Measurements from ENCODE around the gene OR13F1.

Gene OR13F1

GRCh38 chr9:104527109-104527508 lies 23.0 kb downstream of the OR13F1 start, which contains the start of gene OR13C4:
TSS of gene OR13C4 (minus strand) at chr9:104527209. CDS start at chr9:104527209, 0 bp downstream.
- no peaks in the 10 kb centered on the region for H3K36me3 ChIP-seq (ENCODE audit: control insufficient read depth, insufficient read depth, low read length)
- no peaks in the 10 kb centered on the region for H3K4me1 ChIP-seq (ENCODE audit: control insufficient read depth, insufficient read depth, low read length)
- H3K27me3 ChIP-seq (ENCODE audit: control insufficient read depth, insufficient read depth, low read length): no peaks in the 10 kb centered on the region
- no peaks in the 10 kb centered on the region for H3K9me3 ChIP-seq (ENCODE audit: control insufficient read depth, insufficient read depth, low read length)
- DNase-seq (ENCODE audit: low read depth, low spot score): no peak
- H3K27ac ChIP-seq (ENCODE audit: low read length): no peak within 1 kb of the TSS
- no peak within 1 kb of the TSS for H3K4me3 ChIP-seq (ENCODE audit: low read length)

GRCh38 chr9:104536756-104537155 lies 32.7 kb downstream of the OR13F1 start, which contains the start of gene OR13C3:
TSS of gene OR13C3 (minus strand) at chr9:104536856. CDS start at chr9:104536723, 133 bp downstream.
- Histone ChIP-seq H3K9me3 (ENCODE audit: control insufficient read depth, insufficient read depth, low read length) (no peaks in the 10 kb centered on the region), H3K27me3 (ENCODE audit: control insufficient read depth, insufficient read depth, low read length) (no peaks in the 10 kb centered on the region), H3K27ac (ENCODE audit: low read length) (no peak within 1 kb of the TSS), H3K4me1 (ENCODE audit: control insufficient read depth, insufficient read depth, low read length) (peaks cover 1% of the 10 kb centered on the region; the same call in 1 of the 2 replicates), H3K4me3 (ENCODE audit: low read length) (no peak within 1 kb of the TSS), H3K36me3 (ENCODE audit: control insufficient read depth, insufficient read depth, low read length) (no peaks in the 10 kb centered on the region)
- no CpG with 5 or more reads among the region's 5 CpGs for WGBS (ENCODE audit: insufficient coverage, insufficient read length)
- no peak for DNase-seq (ENCODE audit: low read depth, low spot score)

DNA sequence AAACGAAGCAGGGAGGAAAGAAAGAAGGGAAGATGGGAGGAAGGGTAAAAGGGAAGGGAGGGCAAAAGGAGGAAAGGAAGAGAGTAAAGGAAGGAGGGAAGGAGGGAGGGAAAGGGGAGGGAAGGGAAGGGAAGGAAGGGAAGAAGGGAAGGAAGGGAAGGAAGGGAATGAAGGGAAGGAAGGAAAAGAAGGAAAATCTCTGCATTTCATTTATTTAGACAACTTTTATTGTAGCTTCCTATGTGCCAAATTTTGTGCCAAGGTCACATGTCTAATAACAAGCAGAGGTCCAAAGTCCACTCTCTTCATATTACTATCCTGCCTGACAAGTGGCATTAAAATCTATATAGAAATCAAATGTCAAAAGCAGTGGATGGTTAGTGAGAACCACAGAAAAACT lies 35.2 kb downstream of the OR13F1 start:
- no peak for DNase-seq (ENCODE audit: low read depth, low spot score)
- Histone ChIP-seq H3K9me3 (ENCODE audit: control insufficient read depth, insufficient read depth, low read length) (no peaks in the 10 kb centered on the region), H3K36me3 (ENCODE audit: control insufficient read depth, insufficient read depth, low read length) (no peaks in the 10 kb centered on the region), H3K4me3 (ENCODE audit: low read length) (no peak overlapping the region), H3K27me3 (ENCODE audit: control insufficient read depth, insufficient read depth, low read length) (no peaks in the 10 kb centered on the region), H3K4me1 (ENCODE audit: control insufficient read depth, insufficient read depth, low read length) (no peaks in the 10 kb centered on the region), H3K27ac (ENCODE audit: low read length) (no peak overlapping the region)
- WGBS (ENCODE audit: insufficient coverage, insufficient read length): no CpG with 5 or more reads among the region's 1 CpG

GRCh38 chr9:104544644-104545043 lies 40.6 kb downstream of the OR13F1 start:
- no peaks in the 10 kb centered on the region for H3K27me3 ChIP-seq (ENCODE audit: control insufficient read depth, insufficient read depth, low read length)
- no peaks in the 10 kb centered on the region for H3K9me3 ChIP-seq (ENCODE audit: control insufficient read depth, insufficient read depth, low read length)
- no peak for DNase-seq (ENCODE audit: low read depth, low spot score)
- no peak overlapping the region for H3K4me3 ChIP-seq (ENCODE audit: low read length)
- WGBS (ENCODE audit: insufficient coverage, insufficient read length): no CpG with 5 or more reads among the region's 4 CpGs
- no peak overlapping the region for H3K27ac ChIP-seq (ENCODE audit: low read length)
- H3K36me3 ChIP-seq (ENCODE audit: control insufficient read depth, insufficient read depth, low read length): no peaks in the 10 kb centered on the region
- H3K4me1 ChIP-seq (ENCODE audit: control insufficient read depth, insufficient read depth, low read length): no peaks in the 10 kb centered on the region

GRCh38 chr9:104553261-104553660 lies 49.2 kb downstream of the OR13F1 start:
- Histone ChIP-seq H3K4me1 (ENCODE audit: control insufficient read depth, insufficient read depth, low read length) (no peaks in the 10 kb centered on the region), H3K27me3 (ENCODE audit: control insufficient read depth, insufficient read depth, low read length) (no peaks in the 10 kb centered on the region), H3K36me3 (ENCODE audit: control insufficient read depth, insufficient read depth, low read length) (no peaks in the 10 kb centered on the region), H3K9me3 (ENCODE audit: control insufficient read depth, insufficient read depth, low read length) (no peaks in the 10 kb centered on the region), H3K27ac (ENCODE audit: low read length) (no peak overlapping the region), H3K4me3 (ENCODE audit: low read length) (no peak overlapping the region)
- no peak for DNase-seq (ENCODE audit: low read depth, low spot score)
- WGBS (ENCODE audit: insufficient coverage, insufficient read length): no CpG with 5 or more reads among the region's 1 CpG
